Liver (tissue), 9 donors: ENCODE data around the gene GRIFIN. TPM values are rescaled to one million over a fixed set of nuclear protein-coding genes. Genes with fewer than 3 reads are reported as not detected.

Experiments used
- DNase-seq: peaks from one replicate; pipeline ENCODE4 v3.0.0-alpha.2; 2017; ENCODE audit warnings: low spot score
- H3K27ac ChIP-seq, 2 donors: one replicate each; pipeline ENCODE4 v1.7.0; 2013; ENCODE audit warnings: inconsistent platforms in 2 of 2, low read length in 2 of 2, control low read depth in 1 of 2, low read depth in 1 of 2, mild to moderate bottlenecking in 1 of 2
- H3K27me3 ChIP-seq, 4 donors: one replicate each; pipeline versions ENCODE4 v1.6.1 to v1.7.0; 2013; ENCODE audit warnings: low read length in 3 of 4, inconsistent platforms in 1 of 4, mild to moderate bottlenecking in 1 of 4, moderate library complexity in 1 of 4; ENCODE audit not compliant: control insufficient read depth in 4 of 4, insufficient read depth in 4 of 4
- H3K36me3 ChIP-seq, 4 donors: one replicate each; pipeline versions ENCODE4 v1.6.1 to v1.7.0; 2013; ENCODE audit warnings: low read length in 3 of 4, mild to moderate bottlenecking in 3 of 4, low read depth in 1 of 4, moderate library complexity in 1 of 4; ENCODE audit not compliant: control insufficient read depth in 4 of 4, insufficient read depth in 3 of 4
- H3K4me1 ChIP-seq, 4 donors: one replicate each; pipeline versions ENCODE4 v1.6.1 to v1.7.0; 2013; ENCODE audit warnings: low read length in 3 of 4, mild to moderate bottlenecking in 3 of 4, moderate library complexity in 1 of 4; ENCODE audit not compliant: control insufficient read depth in 4 of 4, insufficient read depth in 4 of 4
- H3K4me3 ChIP-seq, 3 donors: one replicate each; pipeline versions ENCODE4 v1.6.1 to v1.7.0; 2013; ENCODE audit warnings: low read length in 3 of 3, control low read depth in 1 of 3, low read depth in 1 of 3, mild to moderate bottlenecking in 1 of 3
- H3K9ac ChIP-seq, 2 donors: one replicate each; pipeline ENCODE4 v1.7.0; 2013; ENCODE audit warnings: low read length in 2 of 2, mild to moderate bottlenecking in 2 of 2, moderate library complexity in 2 of 2, control low read depth in 1 of 2, low read depth in 1 of 2
- H3K9me3 ChIP-seq, 4 donors: one replicate each; pipeline versions ENCODE4 v1.6.1 to v1.7.0; 2013; ENCODE audit warnings: low read length in 3 of 4; ENCODE audit not compliant: control insufficient read depth in 4 of 4
- ATF3 ChIP-seq: IDR thresholded peaks from 2 replicates; pipeline ENCODE4 v1.6.1; 2016; ENCODE audit warnings: antibody characterized with exemption
- FOXA1 ChIP-seq: IDR thresholded peaks from 2 replicates; pipeline ENCODE4 v1.6.1; 2016; ENCODE audit warnings: antibody characterized with exemption
- FOXA2 ChIP-seq: IDR thresholded peaks from 2 replicates; pipeline ENCODE4 v1.6.1; 2016; ENCODE audit warnings: antibody characterized with exemption
- GABPA ChIP-seq, 2 donors: IDR thresholded peaks in 1 of 2; conservative IDR thresholded peaks in 1 of 2; 2 replicates each; pipeline ENCODE4 v1.6.1; 2016; ENCODE audit warnings: antibody characterized with exemption in 2 of 2, mild to moderate bottlenecking in 1 of 2, moderate library complexity in 1 of 2
- HNF4G ChIP-seq: IDR thresholded peaks from 2 replicates; pipeline ENCODE4 v1.6.1; 2016; ENCODE audit warnings: antibody characterized with exemption
- JUND ChIP-seq, 2 donors: IDR thresholded peaks; 2 replicates each; pipeline ENCODE4 v1.6.1; 2016; ENCODE audit warnings: antibody characterized with exemption in 2 of 2
- MAX ChIP-seq: IDR thresholded peaks from 2 replicates; pipeline ENCODE4 v1.6.1; 2016; ENCODE audit warnings: antibody characterized with exemption
- NR2F2 ChIP-seq: IDR thresholded peaks from 2 replicates; pipeline ENCODE4 v1.6.1; 2016; ENCODE audit warnings: antibody characterized with exemption
- RAD21 ChIP-seq, 2 donors: IDR thresholded peaks; 2 replicates each; pipeline ENCODE4 v1.6.1; 2016; ENCODE audit warnings: antibody characterized with exemption in 2 of 2, mild to moderate bottlenecking in 2 of 2
- REST ChIP-seq: IDR thresholded peaks from 2 replicates; pipeline ENCODE4 v1.6.1; 2016; ENCODE audit warnings: antibody characterized with exemption, mild to moderate bottlenecking
- RXRA ChIP-seq, 2 donors: IDR thresholded peaks; 2 replicates each; pipeline ENCODE4 v1.6.1; 2017 to 2018; ENCODE audit warnings: antibody characterized with exemption in 2 of 2, mild to moderate bottlenecking in 1 of 2
- SP1 ChIP-seq: IDR thresholded peaks from 2 replicates; pipeline ENCODE4 v1.6.1; 2018; ENCODE audit warnings: antibody characterized with exemption, mild to moderate bottlenecking
- TAF1 ChIP-seq: conservative IDR thresholded peaks from 2 replicates; pipeline ENCODE4 v1.6.1; 2016; ENCODE audit warnings: antibody characterized with exemption, mild to moderate bottlenecking
- YY1 ChIP-seq: IDR thresholded peaks from 2 replicates; pipeline ENCODE4 v1.6.1; 2016; ENCODE audit warnings: antibody characterized with exemption, mild to moderate bottlenecking
- ZBTB33 ChIP-seq: IDR thresholded peaks from 2 replicates; pipeline ENCODE4 v1.6.1; 2016; ENCODE audit warnings: antibody characterized with exemption
- WGBS: extraction: QIAGEN DNeasy Blood & Tissue Kit; methylation state at CpG from one replicate; pipeline ENCODE4 v1.1.7; 2013; 5-methylcytosine and 5-hydroxymethylcytosine counted together
- polyA plus RNA-seq, 2 donors: library from polyadenylated mRNA; stranded (reverse) in 1 of 2; unstranded in 1 of 2; fragments of 200-250 nt in 1 of 2; fragments of >200 nt in 1 of 2; fragmentation: Nextera tagmentation in 1 of 2; extraction: Ambion mirVana in 1 of 2; gene quantifications; one replicate each; pipeline versions ENCODE4 v1.2.1 to v1.2.3, GENCODE V29; 2013 to 2015
- total RNA-seq, 2 donors: library from RNA; depleted of rRNA; stranded (reverse); fragments of >200 nt; gene quantifications; one replicate each; pipeline ENCODE4 v1.2.3, GENCODE V29; 2014
- donor health status: healthy.
- donor health status: healthy.
- donor health status: healthy.
- donor health status: healthy.
- donor health status: healthy.

GRIFIN gene
- total and polyA plus RNA-seq, 4 donors: not detected

GRCh38 chr7:2519119-2519930 is 43.1 kb upstream of the GRIFIN start, which contains the start of gene LFNG:
TSS of gene LFNG (plus strand) at chr7:2519774. CDS start at chr7:2519862, 88 bp downstream.
- H3K4me1 ChIP-seq: peaks cover 2 to 32% (median 11%) of the 10 kb centered on the region in 4 donors

GRCh38 chr7:2518737-2519118 is 42.5 kb upstream of the GRIFIN start:
- Histone ChIP-seq H3K9ac (no peak overlapping the region), H3K4me1 (peaks cover 2 to 30% (median 10%) of the 10 kb centered on the region in 4 donors), H3K27me3 (no peaks in the 10 kb centered on the region), H3K9me3 (no peaks in the 10 kb centered on the region), H3K36me3 (no peaks in the 10 kb centered on the region), H3K27ac (peak overlapping the region in 1 of 2 donors; percentile 16), H3K4me3 (peak overlapping the region in 2 of 3 donors; percentile 58 to 59)
- DNase-seq: no peak
- WGBS: 10% methylated on average over 41 of the region's 41 CpGs
- TF ChIP-seq ATF3 (no peak), SP1 (no peak), FOXA2 (no peak), FOXA1 (no peak), YY1 (no peak), RAD21 (IDR thresholded peaks at IDR 0.05) (no peak), GABPA (IDR thresholded peaks at IDR 0.05 in 1 of 2, conservative IDR thresholded peaks at IDR 0.05 in 1 of 2) (no peak), REST (no peak), HNF4G (no peak), MAX (no peak), JUND (IDR thresholded peaks at IDR 0.05) (no peak), ZBTB33 (no peak), TAF1 (no peak), NR2F2 (no peak), RXRA (IDR thresholded peaks at IDR 0.05) (no peak)

More at GRCh38 chr7:2519119-2519930, 43.1 kb upstream of the GRIFIN start, which contains the start of gene LFNG:
- Histone ChIP-seq H3K27me3 (no peaks in the 10 kb centered on the region), H3K36me3 (no peaks in the 10 kb centered on the region), H3K9me3 (no peaks in the 10 kb centered on the region), H3K27ac (peak within 1 kb of the TSS in 1 of 2 donors; percentile 16), H3K9ac (no peak within 1 kb of the TSS), H3K4me3 (peak within 1 kb of the TSS; percentile 41 to 59 (median 58))
- WGBS: under 1% methylated on average over 95 of the region's 95 CpGs
- peak; percentile 82 for DNase-seq
- no peak for TF ChIP-seq JUND (IDR thresholded peaks at IDR 0.05)
- TF ChIP-seq REST: peak; percentile 29
